ENCODE measurements around the gene SUPT20HL1.

The SUPT20HL1 gene

GRCh38 chrX:24399550-24399949, 39.1 kb downstream of the SUPT20HL1 start:
- no peak for TF ChIP-seq CTCF (IDR thresholded peaks at IDR 0.05)

GRCh38 chrX:24405959-24406358, 45.5 kb downstream of the SUPT20HL1 start:
- no peak for TF ChIP-seq CTCF (IDR thresholded peaks at IDR 0.05)
